ENCODE results near the gene HIKESHI. TPM values are rescaled to one million over a fixed set of nuclear protein-coding genes. Genes with fewer than 3 reads are reported as not detected.

Gene HIKESHI
- polyA plus RNA-seq, 3 donors from 2014 or later = 80.6 to 108 (median 87.6) TPM

- no peaks in the 10 kb centered on the region for H3K27me3 Mint-ChIP-seq (ENCODE audit: low read depth in 3 of 3)
- H3K4me1 Mint-ChIP-seq = no peaks in the 10 kb centered on the region
- H3K4me3 Mint-ChIP-seq = no peak overlapping the region
- H3K27ac Mint-ChIP-seq = no peak overlapping the region
- no peak for DNase-seq
- H3K36me3 Mint-ChIP-seq = no peaks in the 10 kb centered on the region
- no peaks in the 10 kb centered on the region for H3K9me3 Mint-ChIP-seq
These were observed 70.0 kb downstream of the HIKESHI start for GRCh38 chr11:86372041-86372440.

- no peaks in the 10 kb centered on the region for H3K9me3 Mint-ChIP-seq
- H3K36me3 Mint-ChIP-seq = no peaks in the 10 kb centered on the region
These were observed 70.5 kb downstream of the HIKESHI start for GRCh38 chr11:86372586-86372985.

GRCh38 chr11:86374069-86374468 is 72.0 kb downstream of the HIKESHI start:
- H3K4me3 Mint-ChIP-seq = no peak overlapping the region
- no peaks in the 10 kb centered on the region for H3K9me3 Mint-ChIP-seq
- H3K27me3 Mint-ChIP-seq (ENCODE audit: low read depth in 3 of 3) = no peaks in the 10 kb centered on the region
- H3K27ac Mint-ChIP-seq = no peak overlapping the region
- no peak for DNase-seq
- H3K36me3 Mint-ChIP-seq = no peaks in the 10 kb centered on the region
- no peaks in the 10 kb centered on the region for H3K4me1 Mint-ChIP-seq

More at GRCh38 chr11:86372586-86372985, 70.5 kb downstream of the HIKESHI start:
- Mint-ChIP-seq H3K27ac (no peak overlapping the region), H3K27me3 (ENCODE audit: low read depth in 3 of 3) (no peaks in the 10 kb centered on the region), H3K4me3 (no peak overlapping the region), H3K4me1 (no peaks in the 10 kb centered on the region)
- DNase-seq = no peak

GRCh38 chr11:86374586-86374985 is 72.5 kb downstream of the HIKESHI start, which contains the start of gene CCDC81:
Gene CCDC81, plus strand, starts transcription at chr11:86374887. Its CDS starts 277 bp downstream, at chr11:86375164.
- H3K36me3 Mint-ChIP-seq = no peaks in the 10 kb centered on the region
- DNase-seq = no peak
- no peaks in the 10 kb centered on the region for H3K4me1 Mint-ChIP-seq
- H3K9me3 Mint-ChIP-seq = no peaks in the 10 kb centered on the region
- H3K4me3 Mint-ChIP-seq = no peak within 1 kb of the TSS
- H3K27me3 Mint-ChIP-seq (ENCODE audit: low read depth in 3 of 3) = peaks cover 0 to under 1% (median 0%) of the 10 kb centered on the region in 3 donors
- H3K27ac Mint-ChIP-seq = no peak within 1 kb of the TSS

- Mint-ChIP-seq H3K27ac (no peak overlapping the region), H3K9me3 (no peaks in the 10 kb centered on the region), H3K36me3 (no peaks in the 10 kb centered on the region), H3K4me3 (no peak overlapping the region), H3K27me3 (ENCODE audit: low read depth in 3 of 3) (peaks cover 0 to 2% (median 0%) of the 10 kb centered on the region in 3 donors), H3K4me1 (no peaks in the 10 kb centered on the region)
- DNase-seq = no peak
These were observed 75.9 kb downstream of the HIKESHI start for GRCh38 chr11:86377972-86378371.

- no peaks in the 10 kb centered on the region for H3K36me3 Mint-ChIP-seq
- H3K27ac Mint-ChIP-seq = no peak overlapping the region
- DNase-seq = no peak
- H3K4me3 Mint-ChIP-seq = no peak overlapping the region
- H3K27me3 Mint-ChIP-seq (ENCODE audit: low read depth in 3 of 3) = peaks cover 0 to 2% (median 0%) of the 10 kb centered on the region in 3 donors
- H3K9me3 Mint-ChIP-seq = no peaks in the 10 kb centered on the region
- no peaks in the 10 kb centered on the region for H3K4me1 Mint-ChIP-seq
These were observed 78.4 kb downstream of the HIKESHI start for GRCh38 chr11:86380295-86381059.

GRCh38 chr11:86383041-86383955 is 81.3 kb downstream of the HIKESHI start:
- Mint-ChIP-seq H3K9me3 (no peaks in the 10 kb centered on the region), H3K4me3 (no peak overlapping the region), H3K36me3 (no peaks in the 10 kb centered on the region), H3K27me3 (ENCODE audit: low read depth in 3 of 3) (peaks cover 0 to 2% (median 0%) of the 10 kb centered on the region in 3 donors), H3K4me1 (no peaks in the 10 kb centered on the region), H3K27ac (no peak overlapping the region)
- no peak for DNase-seq

- Mint-ChIP-seq H3K9me3 (no peaks in the 10 kb centered on the region), H3K36me3 (peaks cover 0 to 3% (median 0%) of the 10 kb centered on the region in 3 donors), H3K27ac (no peak overlapping the region), H3K4me1 (no peaks in the 10 kb centered on the region), H3K27me3 (ENCODE audit: low read depth in 3 of 3) (no peaks in the 10 kb centered on the region), H3K4me3 (no peak overlapping the region)
- DNase-seq = no peak
These were observed 84.2 kb downstream of the HIKESHI start for GRCh38 chr11:86386283-86386682.

- no peaks in the 10 kb centered on the region for H3K27me3 Mint-ChIP-seq (ENCODE audit: low read depth in 3 of 3)
- no peaks in the 10 kb centered on the region for H3K9me3 Mint-ChIP-seq
- no peaks in the 10 kb centered on the region for H3K4me1 Mint-ChIP-seq
- H3K4me3 Mint-ChIP-seq = no peak overlapping the region
- H3K27ac Mint-ChIP-seq = no peak overlapping the region
- H3K36me3 Mint-ChIP-seq = peaks cover 0 to 3% (median 0%) of the 10 kb centered on the region in 3 donors
- no peak for DNase-seq
These were observed 84.7 kb downstream of the HIKESHI start for GRCh38 chr11:86386746-86387145.

GRCh38 chr11:86388198-86388597 is 86.2 kb downstream of the HIKESHI start:
- Mint-ChIP-seq H3K4me1 (no peaks in the 10 kb centered on the region), H3K36me3 (peaks cover 0 to 3% (median 0%) of the 10 kb centered on the region in 3 donors), H3K27ac (no peak overlapping the region), H3K4me3 (no peak overlapping the region), H3K9me3 (no peaks in the 10 kb centered on the region), H3K27me3 (ENCODE audit: low read depth in 3 of 3) (no peaks in the 10 kb centered on the region)
- DNase-seq = no peak

GRCh38 chr11:86390487-86390886 is 88.4 kb downstream of the HIKESHI start:
- H3K36me3 Mint-ChIP-seq = peaks cover 0 to 3% (median 0%) of the 10 kb centered on the region in 3 donors
- no peak overlapping the region for H3K4me3 Mint-ChIP-seq
- no peak for DNase-seq
- no peaks in the 10 kb centered on the region for H3K4me1 Mint-ChIP-seq
- no peaks in the 10 kb centered on the region for H3K27me3 Mint-ChIP-seq (ENCODE audit: low read depth in 3 of 3)
- H3K9me3 Mint-ChIP-seq = no peaks in the 10 kb centered on the region
- H3K27ac Mint-ChIP-seq = no peak overlapping the region

GRCh38 chr11:86395061-86395551 is 93.1 kb downstream of the HIKESHI start:
- H3K9me3 Mint-ChIP-seq = no peaks in the 10 kb centered on the region
- peaks cover 0 to 8% (median 0%) of the 10 kb centered on the region in 3 donors for H3K36me3 Mint-ChIP-seq
- H3K4me3 Mint-ChIP-seq = no peak overlapping the region
- DNase-seq = no peak
- no peak overlapping the region for H3K27ac Mint-ChIP-seq
- no peaks in the 10 kb centered on the region for H3K4me1 Mint-ChIP-seq
- H3K27me3 Mint-ChIP-seq (ENCODE audit: low read depth in 3 of 3) = peaks cover 0 to 2% (median 0%) of the 10 kb centered on the region in 3 donors

Data from immature natural killer cell (primary cell).